CD8-positive, alpha-beta memory T cell (primary cell): Measurements from ENCODE around the gene ELMOD2. TPM values are rescaled to one million over a fixed set of nuclear protein-coding genes. Genes with fewer than 3 reads are reported as not detected.
"Not testable (repeated sequence)": the region's sequence is repeated elsewhere in the genome, so short reads cannot be mapped to it uniquely, and the experiment has no call there.

Experiments
- CTCF ChIA-PET: fragments of 350-600 bp; sonication (Branson Sonifier 250); formaldehyde crosslinking; loops from one replicate; lab custom pipeline; 2021; ENCODE audit warnings: antibody characterized with exemption; lab: Charles Lee
- POLR2A ChIA-PET: fragments of 350-600 bp; sonication (Branson Sonifier 250); formaldehyde crosslinking; loops from one replicate; lab custom pipeline; 2021; ENCODE audit warnings: antibody characterized with exemption; lab: Charles Lee
- DNase-seq, 5 donors: peaks; one replicate each; pipeline versions ENCODE4 v3.0.0 to v3.0.0-alpha.2; 2020 to 2022; ENCODE audit warnings: mixed read lengths in 1 of 5
- H3K27ac ChIP-seq: one replicate; pipeline ENCODE4 v1.7.0; 2013; ENCODE audit warnings: low read depth, mild to moderate bottlenecking, low read length, moderate library complexity
- H3K27me3 ChIP-seq: 2 replicates; pipeline ENCODE4 v1.7.0; 2013; ENCODE audit warnings: low read length, mild to moderate bottlenecking; ENCODE audit not compliant: insufficient read depth, poor library complexity, severe bottlenecking
- H3K36me3 ChIP-seq: 2 replicates; pipeline ENCODE4 v1.7.0; 2013; ENCODE audit warnings: mild to moderate bottlenecking, low read length, moderate library complexity; ENCODE audit not compliant: insufficient read depth
- H3K4me1 ChIP-seq: 2 replicates; pipeline ENCODE4 v1.7.0; 2013; ENCODE audit warnings: mild to moderate bottlenecking, low read length, moderate library complexity; ENCODE audit not compliant: insufficient read depth
- H3K4me3 ChIP-seq: 2 replicates; pipeline ENCODE4 v1.7.0; 2013; ENCODE audit warnings: mild to moderate bottlenecking, low read length
- H3K9me3 ChIP-seq: 2 replicates; pipeline ENCODE4 v1.7.0; 2013; ENCODE audit warnings: mild to moderate bottlenecking, low read length
- H3K27ac Mint-ChIP-seq, 8 donors: one replicate each; pipeline ENCODE4 v1.8.0; 2020 to 2021; ENCODE audit warnings: mixed read lengths in 8 of 8, mild to moderate bottlenecking in 6 of 8, inconsistent platforms in 3 of 8, moderate library complexity in 3 of 8
- H3K27me3 Mint-ChIP-seq, 2 donors: one replicate each; pipeline ENCODE4 v1.8.0; 2020 to 2021; ENCODE audit warnings: mixed read lengths in 2 of 2, mild to moderate bottlenecking in 1 of 2, moderate library complexity in 1 of 2
- H3K36me3 Mint-ChIP-seq, 3 donors: one replicate each; pipeline ENCODE4 v1.8.0; 2020 to 2021; ENCODE audit warnings: mixed read lengths in 3 of 3, inconsistent platforms in 1 of 3, mild to moderate bottlenecking in 1 of 3
- H3K4me1 Mint-ChIP-seq, 3 donors: one replicate each; pipeline ENCODE4 v1.8.0; 2020 to 2021; ENCODE audit warnings: mixed read lengths in 3 of 3, inconsistent platforms in 1 of 3, mild to moderate bottlenecking in 1 of 3
- H3K4me3 Mint-ChIP-seq, 7 donors: one replicate each; pipeline ENCODE4 v1.8.0; 2020 to 2021; ENCODE audit warnings: mixed read lengths in 7 of 7, mild to moderate bottlenecking in 6 of 7, moderate library complexity in 4 of 7, inconsistent platforms in 2 of 7
- H3K9me3 Mint-ChIP-seq, 5 donors: one replicate each; pipeline ENCODE4 v1.8.0; 2020 to 2022; ENCODE audit warnings: mixed read lengths in 5 of 5, mild to moderate bottlenecking in 3 of 5, moderate library complexity in 2 of 5, inconsistent platforms in 1 of 5
- polyA plus RNA-seq: library from polyadenylated mRNA; unstranded; fragments of 300-500 nt; fragmentation: Illumina TruSeq; gene quantifications from one replicate; pipeline ENCODE4 v1.2.3, GENCODE V29; 2021
- total RNA-seq, 2 experiments: library from RNA; stranded (reverse); gene quantifications; one replicate each; pipeline ENCODE4 v1.2.3, GENCODE V29; 2021

ELMOD2 gene
- total and polyA plus RNA-seq, 3 experiments from 2014 or later, result 12.6 to 18.4 (median 15.3) TPM

- H3K4me3 Mint-ChIP-seq, POLR2A ChIA-PET, H3K4me1 ChIP-seq, H3K27ac ChIP-seq, DNase-seq, H3K27me3 ChIP-seq, CTCF ChIA-PET, H3K9me3 ChIP-seq, H3K36me3 ChIP-seq, H3K4me3 ChIP-seq, H3K4me1 Mint-ChIP-seq, H3K9me3 Mint-ChIP-seq, H3K36me3 Mint-ChIP-seq, H3K27ac Mint-ChIP-seq: not testable (repeated sequence)
- H3K27me3 Mint-ChIP-seq, result peaks cover 17 to 46% of the 10 kb centered on the region in 2 donors
Measured at GRCh38 chr4:140513765-140514164, 10.2 kb upstream of the ELMOD2 start.

GRCh38 chr4:140515423-140515822 lies 8.5 kb upstream of the ELMOD2 start:
- no peak overlapping the region for H3K4me3 ChIP-seq
- H3K27ac ChIP-seq, result no peak overlapping the region
- H3K27me3 Mint-ChIP-seq, result peaks cover 12 to 29% of the 10 kb centered on the region in 2 donors
- no peak overlapping the region for H3K4me3 Mint-ChIP-seq
- no peaks in the 10 kb centered on the region for H3K36me3 Mint-ChIP-seq
- ChIA-PET CTCF (no interaction called here), POLR2A (no interaction called here)
- H3K4me1 ChIP-seq, result no peaks in the 10 kb centered on the region
- H3K27ac Mint-ChIP-seq, result no peak overlapping the region
- peaks cover 0 to 2% (median 0%) of the 10 kb centered on the region in 5 donors for H3K9me3 Mint-ChIP-seq
- no peaks in the 10 kb centered on the region for H3K9me3 ChIP-seq
- H3K4me1 Mint-ChIP-seq, result no peaks in the 10 kb centered on the region
- H3K36me3 ChIP-seq, result no peaks in the 10 kb centered on the region
- H3K27me3 ChIP-seq, result peaks cover 4% of the 10 kb centered on the region
- DNase-seq, result no peak

- H3K4me3 Mint-ChIP-seq, result peak overlapping the region; percentile 84 to 94 (median 90)
- no peaks in the 10 kb centered on the region for H3K27me3 ChIP-seq
- H3K36me3 ChIP-seq, result peaks cover 3% of the 10 kb centered on the region
- H3K9me3 Mint-ChIP-seq, result no peaks in the 10 kb centered on the region
- DNase-seq, result peak in 1 of 5 donors; percentile 2
- H3K27ac Mint-ChIP-seq, result peak overlapping the region; percentile 34 to 90 (median 79)
- no peak overlapping the region for H3K27ac ChIP-seq
- no peaks in the 10 kb centered on the region for H3K9me3 ChIP-seq
- H3K27me3 Mint-ChIP-seq, result no peaks in the 10 kb centered on the region
- H3K4me1 Mint-ChIP-seq, result peaks cover 28 to 35% (median 30%) of the 10 kb centered on the region in 3 donors
- POLR2A ChIA-PET, result interaction anchor here (1.0 to 2.6 kb wide), 2 partner anchors 47 to 150 kb away, joined by 3 to 18 read pairs; partner anchors contain the start of gene SCOC
- CTCF ChIA-PET, result interaction anchor here (0.8 to 1.8 kb wide), 9 partner anchors 9 to 164 kb away, joined by 3 to 9 read pairs (median 4); no protein-coding TSS in a partner anchor
- peak overlapping the region; percentile 72 for H3K4me3 ChIP-seq
- peaks cover 16% of the 10 kb centered on the region for H3K4me1 ChIP-seq
- peaks cover 4 to 19% (median 12%) of the 10 kb centered on the region in 3 donors for H3K36me3 Mint-ChIP-seq
Measured at GRCh38 chr4:140523370-140523856, 555 bp upstream of the ELMOD2 start.

GRCh38 chr4:140529434-140529833 lies 5.5 kb downstream of the ELMOD2 start:
- Mint-ChIP-seq H3K9me3 (no peaks in the 10 kb centered on the region), H3K36me3 (peaks cover 12 to 38% (median 16%) of the 10 kb centered on the region in 3 donors), H3K27ac (no peak overlapping the region), H3K4me3 (no peak overlapping the region), H3K27me3 (no peaks in the 10 kb centered on the region), H3K4me1 (peaks cover 16 to 22% (median 20%) of the 10 kb centered on the region in 3 donors)
- Histone ChIP-seq H3K27ac (no peak overlapping the region), H3K36me3 (peaks cover 3% of the 10 kb centered on the region), H3K4me1 (peaks cover 7% of the 10 kb centered on the region), H3K4me3 (no peak overlapping the region), H3K9me3 (no peaks in the 10 kb centered on the region), H3K27me3 (no peaks in the 10 kb centered on the region)
- ChIA-PET CTCF (no interaction called here), POLR2A (no interaction called here)
- no peak for DNase-seq

- CTCF ChIA-PET, result no interaction called here
- H3K27me3 Mint-ChIP-seq, result no peaks in the 10 kb centered on the region
- Histone ChIP-seq H3K27ac (no peak overlapping the region), H3K36me3 (peaks cover 5% of the 10 kb centered on the region), H3K4me1 (no peaks in the 10 kb centered on the region), H3K27me3 (no peaks in the 10 kb centered on the region), H3K4me3 (no peak overlapping the region), H3K9me3 (no peaks in the 10 kb centered on the region)
- POLR2A ChIA-PET, result no interaction called here
- H3K4me1 Mint-ChIP-seq, result no peaks in the 10 kb centered on the region
- H3K9me3 Mint-ChIP-seq, result no peaks in the 10 kb centered on the region
- no peak for DNase-seq
- no peak overlapping the region for H3K27ac Mint-ChIP-seq
- H3K4me3 Mint-ChIP-seq, result no peak overlapping the region
- H3K36me3 Mint-ChIP-seq, result peaks cover 5 to 44% (median 15%) of the 10 kb centered on the region in 3 donors
Measured at GRCh38 chr4:140533951-140534480, 10.0 kb downstream of the ELMOD2 start.

GRCh38 chr4:140556372-140557085 lies 32.6 kb downstream of the ELMOD2 start:
- peaks cover 15 to 22% (median 20%) of the 10 kb centered on the region in 3 donors for H3K4me1 Mint-ChIP-seq
- peaks cover 5 to 11% (median 11%) of the 10 kb centered on the region in 3 donors for H3K36me3 Mint-ChIP-seq
- peak overlapping the region in 3 of 8 donors; percentile 5 to 91 (median 65) for H3K27ac Mint-ChIP-seq

GRCh38 chr4:140557831-140558435 lies 34.0 kb downstream of the ELMOD2 start:
- H3K27me3 Mint-ChIP-seq, result peaks cover 0 to under 1% of the 10 kb centered on the region in 2 donors
- H3K4me3 Mint-ChIP-seq, result no peak overlapping the region
- Histone ChIP-seq H3K27me3 (no peaks in the 10 kb centered on the region), H3K36me3 (no peaks in the 10 kb centered on the region), H3K4me1 (peaks cover 8% of the 10 kb centered on the region), H3K4me3 (no peak overlapping the region), H3K9me3 (no peaks in the 10 kb centered on the region), H3K27ac (no peak overlapping the region)
- ChIA-PET CTCF (no interaction called here), POLR2A (no interaction called here)
- H3K9me3 Mint-ChIP-seq, result no peaks in the 10 kb centered on the region
- peaks cover 0 to 6% (median 3%) of the 10 kb centered on the region in 3 donors for H3K36me3 Mint-ChIP-seq
- peak overlapping the region in 3 of 8 donors; percentile 14 to 54 (median 26) for H3K27ac Mint-ChIP-seq
- peaks cover 15 to 22% (median 20%) of the 10 kb centered on the region in 3 donors for H3K4me1 Mint-ChIP-seq
- no peak for DNase-seq

More at GRCh38 chr4:140556372-140557085, 32.6 kb downstream of the ELMOD2 start:
- peaks cover 8% of the 10 kb centered on the region for H3K4me1 ChIP-seq
- H3K36me3 ChIP-seq, result no peaks in the 10 kb centered on the region
- DNase-seq, result peak in 2 of 5 donors; percentile 25 to 48
- H3K9me3 ChIP-seq, result no peaks in the 10 kb centered on the region
- ChIA-PET POLR2A (no interaction called here), CTCF (no interaction called here)
- H3K27ac ChIP-seq, result no peak overlapping the region
- no peak overlapping the region for H3K4me3 Mint-ChIP-seq
- H3K27me3 Mint-ChIP-seq, result no peaks in the 10 kb centered on the region
- no peaks in the 10 kb centered on the region for H3K27me3 ChIP-seq
- H3K9me3 Mint-ChIP-seq, result no peaks in the 10 kb centered on the region
- no peak overlapping the region for H3K4me3 ChIP-seq

GRCh38 chr4:140559696-140560095 lies 35.7 kb downstream of the ELMOD2 start:
- peaks cover 15 to 22% (median 20%) of the 10 kb centered on the region in 3 donors for H3K4me1 Mint-ChIP-seq
- POLR2A ChIA-PET, result no interaction called here
- H3K36me3 ChIP-seq, result no peaks in the 10 kb centered on the region
- H3K27me3 Mint-ChIP-seq, result peaks cover 0 to 5% of the 10 kb centered on the region in 2 donors
- CTCF ChIA-PET, result no interaction called here
- no peak overlapping the region for H3K27ac Mint-ChIP-seq
- no peaks in the 10 kb centered on the region for H3K9me3 ChIP-seq
- H3K4me3 ChIP-seq, result no peak overlapping the region
- peaks cover 0 to 2% (median 0%) of the 10 kb centered on the region in 3 donors for H3K36me3 Mint-ChIP-seq
- no peaks in the 10 kb centered on the region for H3K9me3 Mint-ChIP-seq
- H3K4me1 ChIP-seq, result peaks cover 8% of the 10 kb centered on the region
- no peak overlapping the region for H3K27ac ChIP-seq
- no peak overlapping the region for H3K4me3 Mint-ChIP-seq
- H3K27me3 ChIP-seq, result no peaks in the 10 kb centered on the region
- DNase-seq, result no peak
